HCT116 (cell line): ENCODE results near the gene ABHD12. TPM values are rescaled to one million over a fixed set of nuclear protein-coding genes. Genes with fewer than 3 reads are reported as not detected.

Experiments
- ATAC-seq: fragments of 200-7000 bp; cut with Tn5 transposase; 2 replicates; pipeline ENCODE4 v1.9.1; 2020; ENCODE audit warnings: mild to moderate bottlenecking, moderate library complexity
- BruUV-seq: library from RNA; stranded (reverse); fragments of 400-500 nt; replicated peaks from 2 replicates; lab custom pipeline; 2021; lab: Mats Ljungman, UMichigan
- CTCF ChIA-PET: fragments of 300-600 bp; sonication (Branson Sonifier 250); formaldehyde crosslinking; loops from one replicate; lab custom pipeline; 2021; ENCODE audit warnings: antibody characterized with exemption; lab: Charles Lee
- POLR2A ChIA-PET: fragments of 300-600, 350-600 bp; sonication (Branson Sonifier 250); formaldehyde crosslinking; loops from one replicate; lab custom pipeline; 2021; ENCODE audit warnings: antibody characterized with exemption; lab: Charles Lee
- RAD21 ChIA-PET, 2 experiments: fragments of 300-600 bp; sonication (Branson Sonifier 250); formaldehyde crosslinking; loops; one replicate each; lab custom pipeline; 2023; ENCODE audit warnings: low total read pairs in 2 of 2; ENCODE audit not compliant: uncharacterized antibody in 2 of 2, unreplicated experiment in 2 of 2, low non-redundant PET in 1 of 2; lab: Charles Lee
- DNase-seq: peaks from one replicate; pipeline ENCODE4 v3.0.0-alpha.2; 2010; ENCODE audit warnings: low read depth, low spot score
- H2AFZ ChIP-seq: fragments of 200-600 bp; shearing (Covaris generic), sonication (generic); 2 replicates; pipeline ENCODE4 v1.6.1; 2017; ENCODE audit warnings: low read depth, mixed run types, mixed read lengths, antibody characterized with exemption, low read length; ENCODE audit not compliant: poor library complexity, severe bottlenecking
- H3K27ac ChIP-seq: 2 replicates; pipeline ENCODE4 v1.5.1; 2012; ENCODE audit warnings: low read depth, low read length
- H3K27me3 ChIP-seq: fragments of 200-600 bp; sonication (generic); 2 replicates; pipeline ENCODE4 v1.6.1; 2016; ENCODE audit warnings: mixed run types, low read length, mixed read lengths; ENCODE audit not compliant: insufficient read depth
- H3K36me3 ChIP-seq, 2 experiments: fragments of 200-500 bp in 1 of 2; fragments of 200-600 bp in 1 of 2; sonication (Bioruptor generic) in 1 of 2; sonication (generic) in 1 of 2; 2 replicates each; pipeline versions ENCODE4 v1.5.1 to v1.6.1; 2014 to 2016; ENCODE audit warnings: low read length in 2 of 2, inconsistent platforms in 1 of 2, mixed read lengths in 1 of 2, mixed run types in 1 of 2; ENCODE audit not compliant: insufficient read depth in 2 of 2, control insufficient read depth in 1 of 2
- H3K4me1 ChIP-seq, 2 experiments: fragments of 200-600 bp in 1 of 2; sonication (generic) in 1 of 2; 2 replicates each; pipeline versions ENCODE4 v1.5.1 to v1.6.1; 2012 to 2017; ENCODE audit warnings: low read length in 2 of 2, inconsistent platforms in 1 of 2, mild to moderate bottlenecking in 1 of 2, mixed read lengths in 1 of 2, mixed run types in 1 of 2, moderate library complexity in 1 of 2; ENCODE audit not compliant: insufficient read depth in 2 of 2, control insufficient read depth in 1 of 2
- H3K4me2 ChIP-seq: fragments of 200-600 bp; sonication (generic); 2 replicates; pipeline ENCODE4 v1.6.1; 2017; ENCODE audit warnings: mixed run types, low read length, mixed read lengths
- H3K4me3 ChIP-seq, 2 experiments: fragments of 200-600 bp in 1 of 2; sonication (generic) in 1 of 2; replicated peaks in 1 of 2; 2 replicates each; pipeline ENCODE4 v1.5.1; 2011 to 2016; ENCODE audit warnings: low read length in 2 of 2, control low read depth in 1 of 2, low read depth in 1 of 2, mild to moderate bottlenecking in 1 of 2, mixed read lengths in 1 of 2, mixed run types in 1 of 2
- H3K79me2 ChIP-seq: fragments of 200-600 bp; sonication (generic); 2 replicates; pipeline ENCODE4 v1.6.1; 2017; ENCODE audit warnings: mild to moderate bottlenecking, mixed run types, low read length, moderate library complexity, mixed read lengths; ENCODE audit not compliant: insufficient read depth
- H3K9ac ChIP-seq: fragments of 200-600 bp; sonication (generic); 2 replicates; pipeline ENCODE4 v1.6.1; 2016; ENCODE audit warnings: low read length, mixed read lengths
- H3K9me2 ChIP-seq: fragments of 200-600 bp; sonication (generic), shearing (Covaris generic); 2 replicates; pipeline ENCODE4 v1.6.1; 2017; ENCODE audit warnings: mixed run types, mild to moderate bottlenecking, moderate library complexity; ENCODE audit not compliant: insufficient read depth
- H3K9me3 ChIP-seq, 2 experiments: fragments of 200-500 bp in 1 of 2; fragments of 200-600 bp in 1 of 2; sonication (Bioruptor generic) in 1 of 2; sonication (generic) in 1 of 2; 2 replicates each; pipeline ENCODE4 v1.6.1; 2014 to 2017; ENCODE audit warnings: low read length in 2 of 2, mixed read lengths in 2 of 2, inconsistent platforms in 1 of 2, low read depth in 1 of 2, mild to moderate bottlenecking in 1 of 2, mixed run types in 1 of 2, moderate library complexity in 1 of 2; ENCODE audit not compliant: control insufficient read depth in 1 of 2, insufficient read depth in 1 of 2
- H4K20me1 ChIP-seq: fragments of 200-600 bp; sonication (generic), shearing (Covaris generic); 2 replicates; pipeline ENCODE4 v1.6.1; 2017; ENCODE audit warnings: mixed run types, mild to moderate bottlenecking, moderate library complexity; ENCODE audit not compliant: insufficient read depth
- CBX3 ChIP-seq: IDR thresholded peaks from 2 replicates; pipeline ENCODE4 v1.6.1; 2012; ENCODE audit warnings: low read depth
- EGR1 ChIP-seq: IDR thresholded peaks from 2 replicates; pipeline ENCODE4 v1.6.1; 2012; ENCODE audit warnings: low read depth
- EZH2 ChIP-seq: fragments of 200-600 bp; sonication (generic); IDR thresholded peaks from 2 replicates; pipeline ENCODE4 v1.6.1; 2017; ENCODE audit warnings: antibody characterized with exemption, mixed run types
- JUND ChIP-seq: IDR thresholded peaks from 2 replicates; pipeline ENCODE4 v1.6.1; 2012
- RAD21 ChIP-seq: IDR thresholded peaks from 2 replicates; pipeline ENCODE4 v1.6.1; 2012; ENCODE audit warnings: low read depth, mild to moderate bottlenecking
- SP1 ChIP-seq: IDR thresholded peaks from 2 replicates; pipeline ENCODE4 v1.6.1; 2012; ENCODE audit warnings: low read depth
- SRF ChIP-seq: IDR thresholded peaks from 2 replicates; pipeline ENCODE4 v1.6.1; 2012; ENCODE audit warnings: low read depth
- YY1 ChIP-seq: IDR thresholded peaks from 2 replicates; pipeline ENCODE4 v1.6.1; 2011; ENCODE audit warnings: low read length, low read depth, moderate library complexity, mild to moderate bottlenecking; ENCODE audit not compliant: insufficient replicate concordance; ENCODE audit errors: extremely low read depth
- ZFX ChIP-seq: fragments of 450-650 bp; IDR thresholded peaks from 2 replicates; pipeline ENCODE4 v1.6.1; 2017
- intact Hi-C: fragments of 100-400 bp; cut with micrococcal nuclease; formaldehyde crosslinking; loops from 2 replicates; pipeline ENCODE4 v1.10.0; 2022
- total RNA-seq: library from RNA; stranded (reverse); gene quantifications from one replicate; pipeline ENCODE4 v1.2.1, GENCODE V29; 2021; ENCODE audit not compliant: unreplicated experiment
- TF ChIP-seq, protein P1 (sequence below): IDR thresholded peaks from 2 replicates; pipeline ENCODE4 v1.6.1; 2012; ENCODE audit warnings: low read depth
- TF ChIP-seq, protein P2 (sequence below): IDR thresholded peaks from 2 replicates; pipeline ENCODE4 v1.6.1; 2012
- TF ChIP-seq, protein P3 (sequence below): IDR thresholded peaks from 2 replicates; pipeline ENCODE4 v1.6.1; 2012

The ABHD12 gene
- total RNA-seq, 1 experiment from 2014 or later, result 31.7 TPM

DNA sequence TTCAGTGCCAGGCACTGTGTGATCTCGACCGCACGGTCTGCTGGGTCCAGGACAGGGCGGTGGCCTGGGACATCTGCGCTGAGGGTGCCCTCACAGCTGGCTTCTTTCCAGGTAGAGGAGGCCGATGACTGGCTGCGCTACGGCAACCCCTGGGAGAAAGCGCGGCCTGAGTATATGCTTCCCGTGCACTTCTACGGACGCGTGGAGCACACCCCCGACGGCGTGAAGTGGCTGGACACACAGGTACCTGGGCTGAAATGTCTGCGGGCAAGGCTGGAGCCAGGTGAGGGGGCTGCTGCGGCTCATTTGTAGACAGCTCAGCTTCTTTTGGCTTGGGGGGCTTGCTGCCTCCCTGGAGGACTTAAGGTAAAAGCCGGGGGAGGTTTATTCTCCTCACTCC lies 116.2 kb downstream of the ABHD12 start (continued):
- TF ChIP-seq, protein P1, sequence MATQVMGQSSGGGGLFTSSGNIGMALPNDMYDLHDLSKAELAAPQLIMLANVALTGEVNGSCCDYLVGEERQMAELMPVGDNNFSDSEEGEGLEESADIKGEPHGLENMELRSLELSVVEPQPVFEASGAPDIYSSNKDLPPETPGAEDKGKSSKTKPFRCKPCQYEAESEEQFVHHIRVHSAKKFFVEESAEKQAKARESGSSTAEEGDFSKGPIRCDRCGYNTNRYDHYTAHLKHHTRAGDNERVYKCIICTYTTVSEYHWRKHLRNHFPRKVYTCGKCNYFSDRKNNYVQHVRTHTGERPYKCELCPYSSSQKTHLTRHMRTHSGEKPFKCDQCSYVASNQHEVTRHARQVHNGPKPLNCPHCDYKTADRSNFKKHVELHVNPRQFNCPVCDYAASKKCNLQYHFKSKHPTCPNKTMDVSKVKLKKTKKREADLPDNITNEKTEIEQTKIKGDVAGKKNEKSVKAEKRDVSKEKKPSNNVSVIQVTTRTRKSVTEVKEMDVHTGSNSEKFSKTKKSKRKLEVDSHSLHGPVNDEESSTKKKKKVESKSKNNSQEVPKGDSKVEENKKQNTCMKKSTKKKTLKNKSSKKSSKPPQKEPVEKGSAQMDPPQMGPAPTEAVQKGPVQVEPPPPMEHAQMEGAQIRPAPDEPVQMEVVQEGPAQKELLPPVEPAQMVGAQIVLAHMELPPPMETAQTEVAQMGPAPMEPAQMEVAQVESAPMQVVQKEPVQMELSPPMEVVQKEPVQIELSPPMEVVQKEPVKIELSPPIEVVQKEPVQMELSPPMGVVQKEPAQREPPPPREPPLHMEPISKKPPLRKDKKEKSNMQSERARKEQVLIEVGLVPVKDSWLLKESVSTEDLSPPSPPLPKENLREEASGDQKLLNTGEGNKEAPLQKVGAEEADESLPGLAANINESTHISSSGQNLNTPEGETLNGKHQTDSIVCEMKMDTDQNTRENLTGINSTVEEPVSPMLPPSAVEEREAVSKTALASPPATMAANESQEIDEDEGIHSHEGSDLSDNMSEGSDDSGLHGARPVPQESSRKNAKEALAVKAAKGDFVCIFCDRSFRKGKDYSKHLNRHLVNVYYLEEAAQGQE, result no peak
- TF ChIP-seq JUND (no peak), ZFX (no peak), EGR1 (no peak), SP1 (no peak), CBX3 (no peak), EZH2 (no peak)

DNA sequence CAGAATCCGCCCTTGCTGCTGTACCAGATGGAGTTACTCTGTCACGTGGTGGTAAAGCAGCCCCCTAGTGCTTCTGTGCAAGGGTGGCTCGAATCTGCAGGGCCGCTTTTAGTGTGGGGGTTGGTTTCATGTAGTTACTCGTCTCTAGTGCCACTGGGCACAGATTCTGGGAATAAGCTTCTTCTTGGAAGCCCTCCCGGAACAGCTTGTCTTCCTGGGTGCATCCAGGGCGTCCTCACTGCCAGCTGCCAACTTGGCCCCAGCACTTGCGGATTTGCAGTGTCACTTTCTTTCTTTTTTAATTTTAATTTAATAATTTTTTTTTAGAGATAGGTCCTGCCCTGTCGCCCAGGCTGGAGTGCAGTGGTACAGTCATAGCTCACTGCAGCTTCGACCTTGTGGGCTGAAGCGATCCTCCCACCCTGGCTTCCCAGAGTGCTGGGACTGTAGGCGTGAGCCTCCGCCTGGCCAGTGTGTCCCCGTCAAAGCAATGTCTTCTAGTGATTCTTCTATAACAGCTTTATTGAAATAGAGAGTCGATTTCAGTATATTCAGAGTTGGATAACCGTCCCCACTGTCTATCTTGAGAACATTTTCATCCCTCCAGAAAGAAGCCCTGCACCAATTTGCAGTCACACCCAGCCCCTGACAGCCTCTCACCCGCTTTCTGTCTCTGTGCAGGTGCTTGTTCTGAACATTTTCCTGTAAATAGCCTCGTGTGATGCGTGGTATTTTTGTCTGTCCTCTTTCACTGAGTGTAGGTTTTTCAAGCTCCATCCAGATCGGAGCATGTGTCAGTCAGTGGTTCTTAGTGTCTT lies 116.9 kb downstream of the ABHD12 start:
- H3K9ac ChIP-seq, result no peak overlapping the region
- H4K20me1 ChIP-seq, result no peaks in the 10 kb centered on the region
- no peaks in the 10 kb centered on the region for H3K79me2 ChIP-seq
- BruUV-seq, result no TSS peak
- no peaks in the 10 kb centered on the region for H3K4me1 ChIP-seq
- no peak overlapping the region for H3K4me2 ChIP-seq
- H3K4me3 ChIP-seq, result no peak overlapping the region
- intact Hi-C loops, result no loop called here
- TF ChIP-seq, protein P2, sequence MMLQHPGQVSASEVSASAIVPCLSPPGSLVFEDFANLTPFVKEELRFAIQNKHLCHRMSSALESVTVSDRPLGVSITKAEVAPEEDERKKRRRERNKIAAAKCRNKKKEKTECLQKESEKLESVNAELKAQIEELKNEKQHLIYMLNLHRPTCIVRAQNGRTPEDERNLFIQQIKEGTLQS, result no peak
- TF ChIP-seq SP1, result no peak
- no peak for TF ChIP-seq RAD21
- TF ChIP-seq YY1, result no peak
- TF ChIP-seq, protein P3, sequence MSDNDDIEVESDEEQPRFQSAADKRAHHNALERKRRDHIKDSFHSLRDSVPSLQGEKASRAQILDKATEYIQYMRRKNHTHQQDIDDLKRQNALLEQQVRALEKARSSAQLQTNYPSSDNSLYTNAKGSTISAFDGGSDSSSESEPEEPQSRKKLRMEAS, result no peak
- no peak for TF ChIP-seq SRF
- H3K36me3 ChIP-seq, result peaks cover 2 to 9% of the 10 kb centered on the region in 2 experiments; a peak in 3 of 4 replicates
- ATAC-seq, result no peak
- POLR2A ChIA-PET, result interaction anchor here (0.7 kb wide), 1 partner anchor 63 kb away, joined by 3 read pairs; no protein-coding TSS in a partner anchor
- RAD21 ChIA-PET, result no interaction called here
- H3K9me3 ChIP-seq, result no peaks in the 10 kb centered on the region
- no peaks in the 10 kb centered on the region for H3K9me2 ChIP-seq
- no peak overlapping the region for H2AFZ ChIP-seq
- no peaks in the 10 kb centered on the region for H3K27me3 ChIP-seq
- CTCF ChIA-PET, result no interaction called here
- H3K27ac ChIP-seq, result no peak overlapping the region
- DNase-seq, result no peak
